Measurements from ENCODE around the gene DEFB126.

- no peak for TF ChIP-seq CTCF (IDR thresholded peaks at IDR 0.05)
- TF ChIP-seq ZFX (IDR thresholded peaks at IDR 0.05; ENCODE audit: borderline replicate concordance) = no peak
Measured at GRCh38 chr20:117518-117917, 24.9 kb upstream of the DEFB126 start.
